Tibial nerve (tissue), 4 donors: Measurements from ENCODE around the gene UQCC5.

Source experiments
- EP300 ChIP-seq, 2 donors: sonication (generic); formaldehyde crosslinking; IDR thresholded peaks; one replicate each; pipeline ENCODE4 v1.6.1; 2017; ENCODE audit warnings: antibody characterized with exemption in 2 of 2, mild to moderate bottlenecking in 1 of 2
- POLR2A ChIP-seq, 2 donors: fragments of 450-650 bp; IDR thresholded peaks; one replicate each; pipeline ENCODE4 v1.6.1; 2017; ENCODE audit warnings: antibody characterized with exemption in 2 of 2, mild to moderate bottlenecking in 2 of 2, moderate library complexity in 2 of 2
- TF ChIP-seq, protein P1 (sequence below), 5 experiments: fragments of 200-600 bp in 3 of 5; fragments of 450-650 bp in 2 of 5; sonication (generic) in 3 of 5; IDR thresholded peaks; one replicate each; pipeline ENCODE4 v1.5.1; 2016 to 2019; ENCODE audit warnings: antibody characterized with exemption in 5 of 5, mild to moderate bottlenecking in 3 of 5, moderate library complexity in 2 of 5

DNA sequence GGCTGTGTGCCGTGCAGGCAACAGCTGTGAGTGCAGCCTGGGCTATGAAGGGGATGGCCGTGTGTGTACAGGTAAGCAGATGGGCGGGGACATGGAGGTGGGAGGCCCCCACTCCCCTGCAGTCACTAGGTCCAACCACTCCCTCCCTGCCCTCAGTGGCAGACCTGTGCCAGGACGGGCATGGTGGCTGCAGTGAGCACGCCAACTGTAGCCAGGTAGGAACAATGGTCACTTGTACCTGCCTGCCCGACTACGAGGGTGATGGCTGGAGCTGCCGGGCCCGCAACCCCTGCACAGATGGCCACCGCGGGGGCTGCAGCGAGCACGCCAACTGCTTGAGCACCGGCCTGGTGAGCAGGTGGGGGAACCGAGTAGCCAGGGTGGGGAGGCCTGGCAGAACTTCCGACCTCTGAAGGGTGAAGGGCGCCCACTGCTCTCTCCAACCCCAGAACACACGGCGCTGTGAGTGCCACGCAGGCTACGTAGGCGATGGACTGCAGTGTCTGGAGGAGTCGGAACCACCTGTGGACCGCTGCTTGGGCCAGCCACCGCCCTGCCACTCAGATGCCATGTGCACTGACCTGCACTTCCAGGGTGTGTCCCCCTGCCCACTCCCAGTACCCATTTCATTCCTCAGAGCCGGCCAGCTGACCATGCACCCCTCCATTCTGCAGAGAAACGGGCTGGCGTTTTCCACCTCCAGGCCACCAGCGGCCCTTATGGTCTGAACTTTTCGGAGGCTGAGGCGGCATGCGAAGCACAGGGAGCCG, 14.3 kb upstream of the UQCC5 start:
- TF ChIP-seq, protein P1, sequence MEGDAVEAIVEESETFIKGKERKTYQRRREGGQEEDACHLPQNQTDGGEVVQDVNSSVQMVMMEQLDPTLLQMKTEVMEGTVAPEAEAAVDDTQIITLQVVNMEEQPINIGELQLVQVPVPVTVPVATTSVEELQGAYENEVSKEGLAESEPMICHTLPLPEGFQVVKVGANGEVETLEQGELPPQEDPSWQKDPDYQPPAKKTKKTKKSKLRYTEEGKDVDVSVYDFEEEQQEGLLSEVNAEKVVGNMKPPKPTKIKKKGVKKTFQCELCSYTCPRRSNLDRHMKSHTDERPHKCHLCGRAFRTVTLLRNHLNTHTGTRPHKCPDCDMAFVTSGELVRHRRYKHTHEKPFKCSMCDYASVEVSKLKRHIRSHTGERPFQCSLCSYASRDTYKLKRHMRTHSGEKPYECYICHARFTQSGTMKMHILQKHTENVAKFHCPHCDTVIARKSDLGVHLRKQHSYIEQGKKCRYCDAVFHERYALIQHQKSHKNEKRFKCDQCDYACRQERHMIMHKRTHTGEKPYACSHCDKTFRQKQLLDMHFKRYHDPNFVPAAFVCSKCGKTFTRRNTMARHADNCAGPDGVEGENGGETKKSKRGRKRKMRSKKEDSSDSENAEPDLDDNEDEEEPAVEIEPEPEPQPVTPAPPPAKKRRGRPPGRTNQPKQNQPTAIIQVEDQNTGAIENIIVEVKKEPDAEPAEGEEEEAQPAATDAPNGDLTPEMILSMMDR (IDR thresholded peaks at IDR 0.05) = no peak
- TF ChIP-seq POLR2A (IDR thresholded peaks at IDR 0.05) (no peak), EP300 (IDR thresholded peaks at IDR 0.05) (no peak)
